ENCODE data around the gene PRM3. TPM values are rescaled to one million over a fixed set of nuclear protein-coding genes. Genes with fewer than 3 reads are reported as not detected.

The PRM3 gene
- total and polyA plus RNA-seq, 2 donors (not counting 1 experiment from before 2014, with no cell fraction given): not detected

- H3K4me1 Mint-ChIP-seq: peaks cover 65% of the 10 kb centered on the region
Measured at GRCh38 chr16:11298143-11298900, 24.9 kb upstream of the PRM3 start.

More at GRCh38 chr16:11298143-11298900, 24.9 kb upstream of the PRM3 start:
- peaks cover 61 to 66% of the 10 kb centered on the region in 2 donors for H3K4me1 ChIP-seq (ENCODE audit: control insufficient read depth in 2 of 2, insufficient read depth in 2 of 2, low read length in 2 of 2)
- POLR2A ChIA-PET: interaction anchor here (0.6 to 4.5 kb wide), 22 partner anchors 11 to 534 kb away, joined by 3 to 118 read pairs (median 4); partner anchors contain the start of gene SOCS1
- CTCF ChIA-PET: interaction anchor here (0.6 to 4.3 kb wide), 31 partner anchors 11 to 384 kb away, joined by 3 to 136 read pairs (median 5); partner anchors contain the start of genes DEXI, PRM2, RMI2 and SOCS1
- H3K9me3 ChIP-seq (ENCODE audit: control extremely low read depth in 1 of 3, control insufficient read depth in 2 of 3, insufficient read depth in 1 of 3, low read length in 2 of 3): no peaks in the 10 kb centered on the region
- peak overlapping the region in 1 of 5 experiments; percentile 11 for H3K4me3 ChIP-seq (ENCODE audit: control extremely low read depth in 1 of 5, extremely low read depth in 1 of 5, insufficient read depth in 1 of 5, low read depth in 2 of 5, low read length in 4 of 5)
- peak overlapping the region; percentile 76 for H3K4me2 ChIP-seq (replicated peaks; ENCODE audit: low read depth, low read length, poor library complexity, severe bottlenecking)
- no peaks in the 10 kb centered on the region for H4K20me1 ChIP-seq (ENCODE audit: control insufficient read depth, insufficient read depth, low read length, poor library complexity, severe bottlenecking)
- H3K27me3 Mint-ChIP-seq: no peaks in the 10 kb centered on the region
- H3K36me3 ChIP-seq (replicated peaks in 1 of 2; ENCODE audit: control extremely low read depth in 1 of 2, control insufficient read depth in 1 of 2, extremely low read depth in 1 of 2, insufficient read depth in 2 of 2, low read length in 1 of 2): no peaks in the 10 kb centered on the region
- intact Hi-C loops (cut with micrococcal nuclease): no loop called here
- H3K27ac Mint-ChIP-seq: peak overlapping the region; percentile 93
- no peaks in the 10 kb centered on the region for H3K27me3 ChIP-seq (replicated peaks in 1 of 4; ENCODE audit: control extremely low read depth in 1 of 4, control insufficient read depth in 3 of 4, insufficient read depth in 4 of 4, low read length in 3 of 4)
- 100% methylated on average over 1 of the region's 5 CpGs for WGBS (ENCODE audit: insufficient coverage)
- DNase-seq (no peak), ATAC-seq (ENCODE audit: low read depth) (no peak)
- peak overlapping the region; percentile 48 for H2AFZ ChIP-seq (ENCODE audit: insufficient read depth, low read depth, low read length, poor library complexity, severe bottlenecking)
- TF ChIP-seq EZH2 (IDR thresholded peaks at IDR 0.05; ENCODE audit: borderline replicate concordance, insufficient read depth, low read depth, low read length, poor library complexity, severe bottlenecking) (no peak), CTCF (IDR thresholded peaks at IDR 0.05) (no peak)
- H3K9me3 Mint-ChIP-seq (ENCODE audit: insufficient read depth): no peaks in the 10 kb centered on the region
- H3K27ac ChIP-seq (ENCODE audit: low read length in 2 of 2): peak overlapping the region; percentile 67 to 73
- peak overlapping the region; percentile 67 for H3K4me3 Mint-ChIP-seq
- H3K9ac ChIP-seq (ENCODE audit: low read length): no peak overlapping the region
- no peaks in the 10 kb centered on the region for H3K79me2 ChIP-seq (ENCODE audit: control insufficient read depth, insufficient read depth, low read length)

Measured in B cell (primary cell).